Ishikawa (cell line): ENCODE measurements around the gene NOG.

Experiments used
- CEBPB ChIP-seq: IDR thresholded peaks from 2 replicates; pipeline ENCODE4 v1.6.1; 2012
- CREB1 ChIP-seq: IDR thresholded peaks from 2 replicates; pipeline ENCODE4 v1.6.1; 2012; ENCODE audit warnings: low read depth
- EGR1 ChIP-seq: IDR thresholded peaks from 2 replicates; pipeline ENCODE4 v1.6.1; 2012
- EP300 ChIP-seq: IDR thresholded peaks from 2 replicates; pipeline ENCODE4 v1.6.1; 2012; ENCODE audit warnings: borderline replicate concordance
- FOXM1 ChIP-seq: IDR thresholded peaks from 2 replicates; pipeline ENCODE4 v1.6.1; 2012; ENCODE audit warnings: low read depth, borderline replicate concordance
- MAX ChIP-seq: IDR thresholded peaks from 2 replicates; pipeline ENCODE4 v1.6.1; 2012
- NFIC ChIP-seq: IDR thresholded peaks from 2 replicates; pipeline ENCODE4 v1.6.1; 2012
- RAD21 ChIP-seq: IDR thresholded peaks from 2 replicates; pipeline ENCODE4 v1.6.1; 2012; ENCODE audit warnings: low read depth
- REST ChIP-seq: IDR thresholded peaks from 2 replicates; pipeline ENCODE4 v1.6.1; 2012; ENCODE audit warnings: low read depth, mild to moderate bottlenecking
- TAF1 ChIP-seq: IDR thresholded peaks from 2 replicates; pipeline ENCODE4 v1.6.1; 2012; ENCODE audit warnings: low read depth, mild to moderate bottlenecking
- TCF12 ChIP-seq: IDR thresholded peaks from 2 replicates; pipeline ENCODE4 v1.6.1; 2012; ENCODE audit warnings: low read depth
- TEAD4 ChIP-seq: IDR thresholded peaks from 2 replicates; pipeline ENCODE4 v1.6.1; 2012
- USF1 ChIP-seq: IDR thresholded peaks from 2 replicates; pipeline ENCODE4 v1.6.1; 2012
- YY1 ChIP-seq: IDR thresholded peaks from 2 replicates; pipeline ENCODE4 v1.6.1; 2012; ENCODE audit warnings: low read depth
- ZBTB7A ChIP-seq: IDR thresholded peaks from 2 replicates; pipeline ENCODE4 v1.6.1; 2012; ENCODE audit warnings: low read depth

Gene NOG

GRCh38 chr17:56598466-56598865 is 5.0 kb downstream of the NOG start:
- no peak for TF ChIP-seq FOXM1
- no peak for TF ChIP-seq ZBTB7A
- TF ChIP-seq YY1, result no peak
- TF ChIP-seq RAD21, result no peak
- TF ChIP-seq USF1, result no peak
- no peak for TF ChIP-seq TCF12
- no peak for TF ChIP-seq EP300
- TF ChIP-seq EGR1, result no peak
- no peak for TF ChIP-seq CREB1
- no peak for TF ChIP-seq NFIC
- TF ChIP-seq TAF1, result no peak
- no peak for TF ChIP-seq REST
- no peak for TF ChIP-seq TEAD4
- TF ChIP-seq MAX, result no peak

GRCh38 chr17:56599088-56599487 is 5.6 kb downstream of the NOG start:
- TF ChIP-seq ZBTB7A, result no peak
- TF ChIP-seq EGR1, result no peak

- TF ChIP-seq ZBTB7A, result no peak
- no peak for TF ChIP-seq REST
- no peak for TF ChIP-seq CEBPB
- no peak for TF ChIP-seq RAD21
- TF ChIP-seq EGR1, result no peak
- TF ChIP-seq YY1, result no peak
Observed at GRCh38 chr17:56599566-56599965, 6.1 kb downstream of the NOG start.

- TF ChIP-seq EGR1, result no peak
- TF ChIP-seq TCF12, result no peak
- no peak for TF ChIP-seq REST
- no peak for TF ChIP-seq RAD21
- no peak for TF ChIP-seq ZBTB7A
- no peak for TF ChIP-seq USF1
Observed at GRCh38 chr17:56600256-56600655, 6.8 kb downstream of the NOG start.

- TF ChIP-seq FOXM1, result no peak
- TF ChIP-seq NFIC, result no peak
- TF ChIP-seq RAD21, result no peak
- TF ChIP-seq USF1, result no peak
- no peak for TF ChIP-seq EP300
- TF ChIP-seq MAX, result no peak
- no peak for TF ChIP-seq TCF12
- no peak for TF ChIP-seq YY1
- TF ChIP-seq EGR1, result no peak
- no peak for TF ChIP-seq CEBPB
- no peak for TF ChIP-seq CREB1
- TF ChIP-seq TAF1, result no peak
- no peak for TF ChIP-seq ZBTB7A
- TF ChIP-seq REST, result no peak
Observed at GRCh38 chr17:56601591-56601990, 8.1 kb downstream of the NOG start.
